Measurements from ENCODE around the gene UBE2D1. TPM values are rescaled to one million over a fixed set of nuclear protein-coding genes. Genes with fewer than 3 reads are reported as not detected.

UBE2D1 gene
- total and polyA plus RNA-seq, 9 of the 15 experiments (the other 6 are each of a cell fraction or from before 2014, with no cell fraction given): 4.1 to 24.4 (median 12.3) TPM

DNA sequence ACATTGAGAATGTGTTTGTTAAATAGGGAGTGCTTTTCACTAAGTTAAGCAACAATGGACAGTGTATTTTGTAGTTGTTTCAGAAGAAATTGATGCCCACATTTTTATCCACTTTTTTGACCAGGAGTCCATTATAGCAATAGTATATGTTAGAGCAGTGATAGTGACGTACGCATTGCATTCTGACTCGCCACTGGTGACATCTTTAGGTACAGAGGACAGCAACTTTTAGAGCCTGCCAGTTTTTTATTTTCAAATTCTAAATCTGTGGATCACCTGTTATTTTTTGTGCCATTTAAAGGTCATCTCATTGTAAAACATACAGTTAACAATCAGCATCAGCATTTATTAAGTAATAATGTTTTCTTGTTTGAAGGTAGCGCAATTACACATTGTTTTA, 1.4 kb downstream of the UBE2D1 start:
- ATAC-seq (no peak), DNase-seq (ENCODE audit: extremely low read depth in 1 of 4, low spot score in 3 of 4) (no peak), FAIRE-seq (no peak)
- CTCF ChIA-PET (ENCODE audit: low intra/inter-chr PET ratio): no interaction called here
- Histone ChIP-seq H3K9ac (ENCODE audit: insufficient read depth in 1 of 2, low read depth in 2 of 2, low read length in 2 of 2) (no peak overlapping the region), H3K9me3 (replicated peaks; ENCODE audit: control insufficient read depth, insufficient read depth, low read depth, low read length) (no peaks in the 10 kb centered on the region), H3K4me1 (replicated peaks in 1 of 2; ENCODE audit: control insufficient read depth in 2 of 2, insufficient read depth in 2 of 2, low read length in 2 of 2) (peaks cover 8 to 10% of the 10 kb centered on the region in 2 experiments; a peak in 4 of 5 replicates), H3K27ac (ENCODE audit: extremely low read depth, low read depth, low read length) (no peak overlapping the region), H3K9me1 (ENCODE audit: control insufficient read depth, insufficient read depth, low read length) (no peaks in the 10 kb centered on the region), H4K20me1 (replicated peaks; ENCODE audit: control insufficient read depth, insufficient read depth, low read length) (no peaks in the 10 kb centered on the region), H3K79me2 (ENCODE audit: control insufficient read depth, insufficient read depth, low read length) (peaks cover 25% of the 10 kb centered on the region), H3K36me3 (ENCODE audit: control insufficient read depth, insufficient read depth, low read length) (no peaks in the 10 kb centered on the region), H3K27me3 (ENCODE audit: control insufficient read depth in 2 of 2, insufficient read depth in 2 of 2, low read length in 2 of 2) (no peaks in the 10 kb centered on the region), H3K4me2 (ENCODE audit: insufficient read depth, low read length) (peak overlapping the region; percentile 84), H3K4me3 (0 out of 2 replicates have a peak overlapping the region, but pooled peaks have one; percentile 85), H2AFZ (ENCODE audit: low read depth, low read length) (no peak overlapping the region)
- TF ChIP-seq CTCF (IDR thresholded peaks at IDR 0.05 in 2 of 3, conservative IDR thresholded peaks at IDR 0.05 in 1 of 3; ENCODE audit: insufficient read depth in 2 of 3, low read depth in 1 of 3, low read length in 3 of 3): no peak
- TF ChIP-seq, protein P1, sequence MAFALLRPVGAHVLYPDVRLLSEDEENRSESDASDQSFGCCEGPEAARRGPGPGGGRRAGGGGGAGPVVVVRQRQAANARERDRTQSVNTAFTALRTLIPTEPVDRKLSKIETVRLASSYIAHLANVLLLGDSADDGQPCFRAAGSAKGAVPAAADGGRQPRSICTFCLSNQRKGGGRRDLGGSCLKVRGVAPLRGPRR (CRISPR knock-in tag; IDR thresholded peaks at IDR 0.05): no peak
- TF ChIP-seq, protein P2, sequence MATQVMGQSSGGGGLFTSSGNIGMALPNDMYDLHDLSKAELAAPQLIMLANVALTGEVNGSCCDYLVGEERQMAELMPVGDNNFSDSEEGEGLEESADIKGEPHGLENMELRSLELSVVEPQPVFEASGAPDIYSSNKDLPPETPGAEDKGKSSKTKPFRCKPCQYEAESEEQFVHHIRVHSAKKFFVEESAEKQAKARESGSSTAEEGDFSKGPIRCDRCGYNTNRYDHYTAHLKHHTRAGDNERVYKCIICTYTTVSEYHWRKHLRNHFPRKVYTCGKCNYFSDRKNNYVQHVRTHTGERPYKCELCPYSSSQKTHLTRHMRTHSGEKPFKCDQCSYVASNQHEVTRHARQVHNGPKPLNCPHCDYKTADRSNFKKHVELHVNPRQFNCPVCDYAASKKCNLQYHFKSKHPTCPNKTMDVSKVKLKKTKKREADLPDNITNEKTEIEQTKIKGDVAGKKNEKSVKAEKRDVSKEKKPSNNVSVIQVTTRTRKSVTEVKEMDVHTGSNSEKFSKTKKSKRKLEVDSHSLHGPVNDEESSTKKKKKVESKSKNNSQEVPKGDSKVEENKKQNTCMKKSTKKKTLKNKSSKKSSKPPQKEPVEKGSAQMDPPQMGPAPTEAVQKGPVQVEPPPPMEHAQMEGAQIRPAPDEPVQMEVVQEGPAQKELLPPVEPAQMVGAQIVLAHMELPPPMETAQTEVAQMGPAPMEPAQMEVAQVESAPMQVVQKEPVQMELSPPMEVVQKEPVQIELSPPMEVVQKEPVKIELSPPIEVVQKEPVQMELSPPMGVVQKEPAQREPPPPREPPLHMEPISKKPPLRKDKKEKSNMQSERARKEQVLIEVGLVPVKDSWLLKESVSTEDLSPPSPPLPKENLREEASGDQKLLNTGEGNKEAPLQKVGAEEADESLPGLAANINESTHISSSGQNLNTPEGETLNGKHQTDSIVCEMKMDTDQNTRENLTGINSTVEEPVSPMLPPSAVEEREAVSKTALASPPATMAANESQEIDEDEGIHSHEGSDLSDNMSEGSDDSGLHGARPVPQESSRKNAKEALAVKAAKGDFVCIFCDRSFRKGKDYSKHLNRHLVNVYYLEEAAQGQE (IDR thresholded peaks at IDR 0.05; ENCODE audit: borderline replicate concordance): peak; percentile 75
- TF ChIP-seq, protein P2 (CRISPR knock-in tag; IDR thresholded peaks at IDR 0.05; ENCODE audit: low read depth): no peak
- TF ChIP-seq, protein P3, sequence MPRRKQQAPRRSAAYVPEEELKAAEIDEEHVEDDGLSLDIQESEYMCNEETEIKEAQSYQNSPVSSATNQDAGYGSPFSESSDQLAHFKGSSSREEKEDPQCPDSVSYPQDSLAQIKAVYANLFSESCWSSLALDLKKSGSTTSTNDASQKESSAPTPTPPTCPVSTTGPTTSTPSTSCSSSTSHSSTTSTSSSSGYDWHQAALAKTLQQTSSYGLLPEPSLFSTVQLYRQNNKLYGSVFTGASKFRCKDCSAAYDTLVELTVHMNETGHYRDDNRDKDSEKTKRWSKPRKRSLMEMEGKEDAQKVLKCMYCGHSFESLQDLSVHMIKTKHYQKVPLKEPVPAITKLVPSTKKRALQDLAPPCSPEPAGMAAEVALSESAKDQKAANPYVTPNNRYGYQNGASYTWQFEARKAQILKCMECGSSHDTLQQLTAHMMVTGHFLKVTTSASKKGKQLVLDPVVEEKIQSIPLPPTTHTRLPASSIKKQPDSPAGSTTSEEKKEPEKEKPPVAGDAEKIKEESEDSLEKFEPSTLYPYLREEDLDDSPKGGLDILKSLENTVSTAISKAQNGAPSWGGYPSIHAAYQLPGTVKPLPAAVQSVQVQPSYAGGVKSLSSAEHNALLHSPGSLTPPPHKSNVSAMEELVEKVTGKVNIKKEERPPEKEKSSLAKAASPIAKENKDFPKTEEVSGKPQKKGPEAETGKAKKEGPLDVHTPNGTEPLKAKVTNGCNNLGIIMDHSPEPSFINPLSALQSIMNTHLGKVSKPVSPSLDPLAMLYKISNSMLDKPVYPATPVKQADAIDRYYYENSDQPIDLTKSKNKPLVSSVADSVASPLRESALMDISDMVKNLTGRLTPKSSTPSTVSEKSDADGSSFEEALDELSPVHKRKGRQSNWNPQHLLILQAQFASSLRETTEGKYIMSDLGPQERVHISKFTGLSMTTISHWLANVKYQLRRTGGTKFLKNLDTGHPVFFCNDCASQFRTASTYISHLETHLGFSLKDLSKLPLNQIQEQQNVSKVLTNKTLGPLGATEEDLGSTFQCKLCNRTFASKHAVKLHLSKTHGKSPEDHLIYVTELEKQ (CRISPR knock-in tag; IDR thresholded peaks at IDR 0.05): no peak
- TF ChIP-seq ATF1 (CRISPR knock-in tag; IDR thresholded peaks at IDR 0.05): no peak
- TF ChIP-seq ATF1 (tag; IDR thresholded peaks at IDR 0.05): 0 out of 2 replicates have a peak, but pooled peaks have one; percentile 20
- intact Hi-C loops (cut with micrococcal nuclease) (no loop called here), in situ Hi-C loops (cut with MboI) (no loop called here)
- POLR2A ChIA-PET: interaction anchor here (1.3 to 3.1 kb wide), 4 partner anchors 8 to 48 kb away, joined by 4 to 19 read pairs (median 8); no protein-coding TSS in a partner anchor
- no TSS peak for BruUV-seq (replicated peaks)
- WGBS (ENCODE audit: insufficient coverage, low coverage, missing lambda C conversion rate): 71% methylated on average over 4 of the region's 4 CpGs

Measured in K562 (cell line).